HG03520 (cell line): ENCODE results near the gene WWOX.

Experiments used
- ATAC-seq: cut with Tn5 transposase; IDR thresholded peaks from one replicate; pipeline ENCODE4 v1.9.1; 2021; ENCODE audit warnings: mild to moderate bottlenecking, moderate library complexity; ENCODE audit not compliant: unreplicated experiment

WWOX gene

DNA sequence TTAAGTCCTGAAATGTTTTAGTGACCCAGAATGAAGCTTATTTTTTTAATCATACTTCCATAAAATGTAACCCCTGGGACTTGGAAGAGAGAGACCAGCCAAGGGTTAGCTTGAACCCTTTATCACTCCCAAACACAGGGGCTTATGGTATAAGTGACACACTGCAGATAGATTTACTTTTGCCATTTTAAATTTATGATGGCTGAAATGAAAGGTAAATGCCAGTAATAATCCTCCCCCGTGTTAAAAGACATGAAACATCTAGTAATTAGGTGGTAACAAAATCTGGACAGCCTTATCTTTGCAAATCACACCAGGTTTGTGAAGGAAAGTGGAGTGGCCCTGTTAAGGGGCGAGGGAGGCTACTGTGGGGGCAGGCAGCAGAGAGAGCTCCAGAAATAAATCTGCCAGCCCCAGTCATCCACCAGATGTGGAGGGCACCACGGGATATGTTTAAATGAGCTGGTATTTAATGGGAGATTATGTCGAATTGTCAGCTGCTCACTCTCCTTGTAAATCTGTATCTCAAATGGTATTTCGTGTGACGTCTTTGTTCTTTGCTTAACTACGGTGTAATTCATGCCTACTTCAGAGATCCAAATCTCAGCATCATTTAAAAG is 326.5 kb downstream of the WWOX start:
- no peak for ATAC-seq

- no peak for ATAC-seq
These were observed 328.7 kb downstream of the WWOX start for GRCh38 chr16:78428193-78428592.

- no peak for ATAC-seq
These were observed 330.8 kb downstream of the WWOX start for GRCh38 chr16:78430281-78430680.

DNA sequence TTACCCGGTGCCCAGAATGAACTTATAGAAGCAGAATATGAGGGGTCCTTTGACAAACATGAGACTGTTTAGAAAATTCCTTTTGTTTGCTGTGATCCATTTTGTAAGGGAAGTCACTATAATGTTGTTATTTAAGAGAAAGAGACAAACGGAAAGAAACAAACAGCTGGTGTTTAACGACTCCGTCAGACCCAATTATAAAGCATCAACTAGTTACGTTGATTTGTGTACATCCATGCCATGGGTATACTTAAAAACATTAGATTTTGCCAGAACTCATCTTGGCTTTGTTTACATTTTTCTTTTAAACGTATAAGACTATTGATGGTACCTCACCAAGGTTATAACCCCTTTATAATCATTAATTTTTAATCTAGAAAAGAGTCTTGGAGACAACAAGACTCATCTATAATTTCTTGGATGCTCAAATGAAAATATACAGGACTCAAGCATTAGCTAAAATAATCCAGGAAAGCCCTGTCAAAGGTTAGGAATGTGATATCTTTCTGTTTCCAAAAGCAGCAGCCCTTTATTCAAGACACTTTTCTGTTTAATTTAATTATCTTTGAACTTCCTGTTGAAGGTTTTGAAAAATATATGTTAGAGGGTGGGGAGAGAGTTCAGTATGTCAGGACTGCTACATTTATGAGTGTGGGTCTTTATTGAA is 331.7 kb downstream of the WWOX start:
- ATAC-seq: no peak

- ATAC-seq: no peak
These were observed 332.2 kb downstream of the WWOX start for GRCh38 chr16:78431701-78432100.

- no peak for ATAC-seq
These were observed 333.0 kb downstream of the WWOX start for GRCh38 chr16:78432451-78432850.

DNA sequence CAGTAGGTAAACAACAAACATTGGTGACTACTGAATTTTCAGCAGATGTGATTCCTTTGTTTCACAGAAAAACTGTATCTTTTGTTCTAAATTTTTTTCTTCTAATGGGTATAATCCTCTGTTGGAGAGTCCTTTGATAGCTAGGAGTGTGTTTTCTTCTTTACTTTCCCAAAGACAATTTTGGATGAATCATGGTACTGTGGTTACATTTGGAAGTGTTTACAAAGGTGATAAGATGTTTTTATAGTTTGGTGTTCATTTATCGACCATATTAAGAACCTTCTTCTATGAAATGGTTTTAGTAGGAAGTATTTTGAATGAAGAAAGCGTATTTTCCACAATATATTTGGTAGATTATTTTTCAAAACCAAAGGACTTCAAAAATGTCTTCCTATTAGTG is 333.7 kb downstream of the WWOX start:
- no peak for ATAC-seq

DNA sequence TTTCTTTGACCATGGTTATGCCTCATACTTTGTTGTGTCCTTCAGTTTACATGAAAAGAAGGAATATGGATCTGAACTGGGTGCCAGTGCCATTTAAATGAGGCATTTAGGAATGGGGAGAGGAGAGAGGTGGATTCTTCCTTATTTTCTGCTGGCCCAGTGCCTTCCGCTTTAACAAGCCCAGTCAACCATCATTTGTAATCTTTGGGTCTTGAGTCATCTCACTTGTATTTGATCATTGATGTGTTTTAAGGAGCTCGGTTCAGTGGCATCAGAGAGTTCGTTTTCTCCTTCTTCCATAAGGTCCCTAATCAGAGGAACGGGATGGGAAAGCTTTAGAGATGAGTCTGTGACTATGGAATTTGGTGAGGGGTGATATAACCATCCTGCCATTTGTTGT is 334.9 kb downstream of the WWOX start:
- ATAC-seq: no peak

DNA sequence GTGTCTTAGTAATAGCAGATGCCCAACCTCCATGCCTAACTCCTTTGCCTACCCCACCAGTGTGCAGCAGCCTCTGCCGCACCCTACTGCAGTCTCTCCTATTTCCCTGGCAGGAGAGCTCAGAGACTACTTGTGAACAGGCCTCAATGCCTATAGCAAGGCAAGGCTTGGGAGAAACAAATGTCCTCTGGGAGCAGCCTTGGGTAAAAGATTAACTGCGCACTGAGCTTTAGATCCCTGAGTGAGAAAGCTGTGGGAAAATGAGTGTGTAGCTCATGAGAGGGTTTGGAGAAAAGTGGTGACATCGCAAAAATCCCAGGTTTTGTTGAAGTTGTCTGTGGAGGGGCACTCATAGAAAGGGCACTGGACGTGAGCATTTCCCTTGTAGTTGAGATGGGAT is 335.8 kb downstream of the WWOX start:
- ATAC-seq: no peak

- ATAC-seq: no peak
These were observed 336.6 kb downstream of the WWOX start for GRCh38 chr16:78436023-78436422.

DNA sequence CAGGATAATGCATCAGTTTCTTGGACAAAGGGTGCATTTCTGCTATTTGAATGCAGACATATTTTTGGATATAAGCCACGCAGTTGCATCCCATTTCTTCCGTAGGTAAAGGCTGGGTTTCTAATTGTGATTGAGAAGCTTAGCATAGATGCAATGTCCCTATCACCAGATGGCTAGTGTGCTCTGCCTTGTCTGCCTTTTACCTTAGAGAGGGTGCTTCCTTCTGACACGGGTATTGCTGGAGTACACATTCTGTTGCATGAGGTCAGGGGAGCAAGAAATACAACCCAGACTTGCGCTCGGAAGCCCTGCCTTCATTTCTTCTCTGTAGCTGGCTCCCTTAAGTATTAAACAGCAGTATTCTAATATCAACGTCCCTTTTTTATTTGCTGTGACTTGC is 337.4 kb downstream of the WWOX start:
- ATAC-seq: no peak

DNA sequence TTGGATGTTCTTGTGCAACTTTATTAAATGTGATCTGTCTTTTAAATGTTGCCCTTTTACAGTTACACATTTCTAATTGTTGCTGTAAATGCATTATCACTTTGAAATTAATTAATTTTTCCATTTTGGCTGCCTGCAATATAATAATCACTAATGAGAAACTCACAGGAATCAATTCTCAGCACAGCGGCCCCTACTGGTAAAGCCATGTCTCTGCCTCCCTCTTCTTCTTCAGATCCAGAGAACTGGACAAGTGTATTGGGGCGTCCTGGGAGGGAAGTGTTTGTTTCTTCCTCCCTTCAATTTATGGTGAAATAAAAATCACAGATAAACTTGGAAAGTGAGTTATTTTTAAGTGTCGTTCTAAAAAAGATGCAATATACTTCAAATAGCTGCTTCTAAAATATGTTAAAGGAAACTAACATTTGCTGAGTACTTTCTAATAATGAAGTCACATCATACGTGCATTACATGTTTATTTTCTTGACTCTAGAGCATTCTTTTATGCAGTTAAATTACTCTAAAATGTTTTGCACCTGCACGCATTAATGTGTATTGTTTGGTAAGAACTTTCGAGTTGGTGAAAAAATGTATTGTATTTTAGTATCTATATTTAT is 338.0 kb downstream of the WWOX start:
- ATAC-seq: no peak

DNA sequence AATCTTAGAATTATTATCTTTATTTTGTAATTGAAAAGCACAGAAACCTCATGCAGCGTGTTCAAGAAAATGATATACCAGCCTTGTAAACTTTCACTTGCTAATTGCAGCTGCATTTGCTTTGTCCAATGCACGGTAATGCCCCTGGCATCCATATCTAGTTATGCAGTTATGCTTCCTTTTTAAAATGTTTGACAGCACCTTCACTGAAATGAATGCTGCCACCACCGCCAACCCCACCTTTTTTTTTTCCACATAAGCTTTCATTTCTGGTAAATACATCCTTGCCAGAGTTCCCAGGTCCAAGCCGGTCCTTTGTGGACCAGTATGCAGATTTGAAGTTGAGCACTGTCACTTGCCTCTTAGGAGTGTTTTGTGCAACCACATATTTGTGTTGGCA is 338.8 kb downstream of the WWOX start:
- ATAC-seq: no peak

DNA sequence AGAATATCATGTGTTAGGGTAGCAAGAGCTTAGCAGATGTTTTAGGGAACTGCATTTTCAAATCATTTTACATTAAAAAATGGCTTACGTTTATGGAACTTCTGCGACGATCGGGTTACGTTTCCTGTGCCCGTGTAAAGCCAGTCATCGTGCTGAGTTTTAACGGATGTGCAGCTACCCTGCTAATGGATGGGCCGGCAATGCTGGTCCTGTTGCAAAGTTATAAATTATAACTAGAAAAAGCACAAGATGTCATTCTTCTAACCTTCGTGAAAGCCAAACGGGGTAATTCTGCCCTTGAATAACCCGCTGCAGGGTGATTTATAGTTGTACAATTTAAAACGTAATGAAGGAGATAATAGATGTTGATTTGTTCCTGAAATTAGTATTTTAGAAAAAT is 339.2 kb downstream of the WWOX start:
- no peak for ATAC-seq

DNA sequence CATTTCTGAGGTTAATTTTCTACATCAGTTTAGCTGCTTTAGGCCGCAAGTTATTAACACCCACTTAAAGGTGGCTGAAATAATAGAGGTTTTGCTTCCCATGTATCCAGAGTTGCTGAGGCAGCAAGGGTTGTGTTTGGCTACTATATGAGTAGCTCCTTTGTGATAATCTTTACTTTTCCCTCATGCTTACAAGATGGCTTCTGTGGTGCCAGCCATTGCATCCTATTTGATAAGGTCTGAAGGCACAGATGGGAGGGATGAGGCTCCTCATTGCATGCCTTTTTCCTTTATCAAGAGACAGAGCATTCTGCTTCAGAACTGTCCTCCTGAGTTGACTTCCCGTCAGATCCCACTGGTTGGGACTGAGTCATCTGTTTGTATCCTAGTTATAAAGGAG is 340.2 kb downstream of the WWOX start:
- no peak for ATAC-seq

DNA sequence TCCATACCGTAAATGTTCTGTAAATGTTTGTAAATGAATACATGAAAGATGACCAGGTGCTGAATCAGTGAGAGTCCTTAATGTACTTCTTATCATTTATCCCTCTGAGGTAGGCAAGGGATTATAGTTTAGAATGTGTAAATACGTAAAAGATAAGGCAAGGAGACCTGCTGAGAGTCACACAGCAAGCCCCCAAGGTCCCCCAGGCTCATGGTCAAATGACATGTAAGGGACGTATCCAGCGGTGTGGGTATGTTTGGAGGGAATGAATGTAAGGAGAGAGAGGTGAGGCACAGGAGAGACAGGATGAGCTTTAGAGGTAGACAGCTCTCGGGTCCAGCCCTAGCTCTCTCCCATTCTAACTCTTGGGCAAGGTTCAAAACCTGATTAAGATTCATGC is 341.8 kb downstream of the WWOX start:
- no peak for ATAC-seq

DNA sequence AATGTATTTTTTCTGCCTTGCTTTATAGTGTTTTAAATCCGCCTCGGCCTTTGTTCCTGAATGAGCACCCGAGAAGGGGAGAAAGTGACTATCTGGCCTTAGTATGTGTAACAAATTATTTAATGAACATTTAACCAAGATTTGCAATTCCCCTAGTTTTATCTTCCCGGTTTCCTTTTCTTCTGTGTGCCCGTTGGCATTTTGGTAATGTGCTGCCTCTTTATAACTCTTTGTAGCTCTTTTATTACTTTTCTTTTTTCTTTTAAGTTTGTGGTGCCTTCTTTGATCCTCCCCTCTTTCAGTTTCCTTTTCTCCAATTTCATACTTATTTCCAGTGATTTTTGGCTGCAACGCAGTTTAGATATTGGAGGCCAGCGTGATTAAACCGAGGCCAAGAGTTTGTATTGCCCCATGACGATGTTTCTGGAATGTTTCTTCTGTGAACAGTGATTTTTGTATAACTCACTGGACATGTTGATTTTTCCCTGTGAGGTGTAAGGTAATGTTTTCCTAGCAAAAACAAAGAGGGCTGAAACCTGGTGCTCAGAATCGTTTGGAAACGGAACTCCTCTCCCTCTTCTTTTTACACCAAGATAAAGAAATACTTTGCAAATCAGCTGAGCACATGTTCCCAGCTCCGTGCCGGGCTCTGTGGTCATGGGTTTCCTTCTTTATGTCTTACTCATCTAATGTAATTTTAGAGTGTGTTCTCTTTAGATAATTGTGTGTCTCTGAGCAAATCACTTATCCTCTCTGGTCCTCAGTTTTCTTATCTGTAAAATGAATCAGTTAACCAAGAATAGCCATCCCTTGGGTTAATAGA is 344.3 kb downstream of the WWOX start:
- no peak for ATAC-seq

DNA sequence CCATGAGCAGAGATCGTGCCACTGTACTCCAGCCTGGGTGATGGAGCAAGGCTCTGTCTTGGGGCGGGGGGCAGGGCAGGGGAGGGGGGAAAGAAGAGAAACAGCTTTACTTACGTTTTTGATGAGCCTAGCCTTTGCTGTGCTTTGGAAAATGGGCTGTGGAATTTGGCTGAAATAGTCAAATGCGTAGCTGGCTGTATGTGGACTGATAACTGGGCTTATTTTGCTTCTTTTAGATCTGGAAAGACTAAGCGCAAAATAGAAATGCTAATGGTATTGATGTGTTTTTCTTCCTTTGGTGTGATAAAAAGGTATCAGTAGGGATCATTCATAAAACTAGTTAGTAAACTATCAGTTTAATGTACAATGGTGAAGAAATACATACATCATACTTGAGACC is 346.4 kb downstream of the WWOX start:
- ATAC-seq: no peak

DNA sequence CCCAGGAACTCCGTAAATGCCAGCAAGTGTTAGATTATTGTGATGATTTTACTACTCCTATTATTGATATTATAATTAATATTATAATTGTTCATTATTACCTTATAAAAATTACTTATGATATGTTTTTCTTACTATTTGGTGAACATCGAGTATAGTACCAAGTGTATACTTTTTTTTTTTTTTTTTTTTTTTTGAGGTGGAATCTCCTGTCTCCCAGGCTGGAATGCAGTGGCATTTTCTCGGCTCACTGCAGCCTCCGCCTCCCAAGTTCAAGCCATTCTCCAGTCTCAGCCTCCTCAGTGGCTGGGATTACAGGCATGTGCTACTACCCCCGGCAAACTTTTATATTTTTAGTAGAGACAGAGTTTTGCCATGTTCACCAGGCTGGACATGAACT is 347.0 kb downstream of the WWOX start:
- ATAC-seq: no peak

GRCh38 chr16:78446992-78447563 is 347.6 kb downstream of the WWOX start:
- no peak for ATAC-seq

GRCh38 chr16:78448658-78449271 is 349.3 kb downstream of the WWOX start:
- ATAC-seq: no peak
